Loucy (cell line): Measurements from ENCODE around the gene PHAF1.

Experiments
- CTCF ChIP-seq: fragments of 200-600 bp; sonication (generic); conservative IDR thresholded peaks from 2 replicates; pipeline ENCODE4 v1.5.1; 2014; ENCODE audit warnings: mild to moderate bottlenecking, antibody characterized with exemption, low read length
- EZH2phosphoT487 ChIP-seq: fragments of 200-600 bp; IDR thresholded peaks from 2 replicates; pipeline ENCODE4 v1.6.1; 2018; ENCODE audit warnings: antibody characterized with exemption, mild to moderate bottlenecking, moderate library complexity, borderline replicate concordance

- TF ChIP-seq CTCF (no peak), EZH2phosphoT487 (no peak)
These were observed 40.5 kb downstream of the PHAF1 start for GRCh38 chr16:67150047-67150832.
